GM19328 (cell line): ENCODE results near the gene APBB2.
A peak's percentile ranks its signal among the peaks of the same experiment; 100 is the strongest.

Experiments
- ATAC-seq: cut with Tn5 transposase; IDR thresholded peaks from one replicate; pipeline ENCODE4 v1.9.1; 2021; ENCODE audit warnings: mild to moderate bottlenecking, moderate library complexity; ENCODE audit not compliant: unreplicated experiment

The APBB2 gene

GRCh38 chr4:41214136-41214824, at the start of gene APBB2:
TSS of gene APBB2 (minus strand) at chr4:41214542. CDS start at chr4:41033254, 181,288 bp downstream.
- ATAC-seq: peak; percentile 46

- ATAC-seq: no peak
Measured at GRCh38 chr4:41262198-41262597, 47.9 kb upstream of the APBB2 start.

GRCh38 chr4:41260116-41260733, 45.9 kb upstream of the APBB2 start:
- no peak for ATAC-seq

- ATAC-seq: no peak
Measured at GRCh38 chr4:41258783-41259182, 44.4 kb upstream of the APBB2 start.

GRCh38 chr4:41257906-41258305, 43.6 kb upstream of the APBB2 start:
- ATAC-seq: no peak

- ATAC-seq: no peak
Measured at GRCh38 chr4:41257257-41257901, 43.0 kb upstream of the APBB2 start.

- ATAC-seq: no peak
Measured at GRCh38 chr4:41256740-41257256, 42.5 kb upstream of the APBB2 start, which contains the start of gene UCHL1. TSS of gene UCHL1 (plus strand) at chr4:41256928. CDS start at chr4:41256977, 49 bp downstream.

- no peak for ATAC-seq
Measured at GRCh38 chr4:41256131-41256739, 41.9 kb upstream of the APBB2 start.

- ATAC-seq: no peak
Measured at GRCh38 chr4:41245983-41246382, 31.6 kb upstream of the APBB2 start.

GRCh38 chr4:41241919-41242318, 27.6 kb upstream of the APBB2 start:
- ATAC-seq: no peak

- no peak for ATAC-seq
Measured at GRCh38 chr4:41236508-41236907, 22.2 kb upstream of the APBB2 start.

GRCh38 chr4:41236032-41236431, 21.7 kb upstream of the APBB2 start:
- ATAC-seq: no peak

- no peak for ATAC-seq
Measured at GRCh38 chr4:41232856-41233255, 18.5 kb upstream of the APBB2 start.

- no peak for ATAC-seq
Measured at GRCh38 chr4:41232406-41232805, 18.1 kb upstream of the APBB2 start.

- ATAC-seq: no peak
Measured at GRCh38 chr4:41227902-41228301, 13.6 kb upstream of the APBB2 start.

- no peak for ATAC-seq
Measured at GRCh38 chr4:41221850-41222645, 7.7 kb upstream of the APBB2 start.

- no peak for ATAC-seq
Measured at GRCh38 chr4:41219421-41219950, 5.1 kb upstream of the APBB2 start.

- ATAC-seq: no peak
Measured at GRCh38 chr4:41218703-41219102, 4.4 kb upstream of the APBB2 start.

- no peak for ATAC-seq
Measured at GRCh38 chr4:41217374-41217773, 3.0 kb upstream of the APBB2 start.

- no peak for ATAC-seq
Measured at GRCh38 chr4:41217020-41217333, 2.6 kb upstream of the APBB2 start.
